Fibroblast of villous mesenchyme (primary cell): ENCODE results near the gene UPP2. TPM values are rescaled to one million over a fixed set of nuclear protein-coding genes. Genes with fewer than 3 reads are reported as not detected.

Experiments used
- total RNA-seq: library from RNA; depleted of rRNA; stranded (reverse); fragments of >200 nt; gene quantifications from 2 replicates; pipeline ENCODE4 v1.2.3, GENCODE V29; 2012

Gene UPP2
- total RNA-seq, 1 donor = not detected

Other genes starting within 250 kb of the UPP2 start
- 38.7 and 44.9 TPM in 2 replicates for gene ACVR1, start 225.5 kb upstream of the UPP2 start, total RNA-seq